ENCODE measurements around the gene TCF7.

GRCh38 chr5:134093351-134093750 is 21.1 kb upstream of the TCF7 start:
- TF ChIP-seq CTCF (IDR thresholded peaks at IDR 0.05; ENCODE audit: insufficient read depth, low read length): no peak
- no peak for TF ChIP-seq SPI1 (IDR thresholded peaks at IDR 0.05; ENCODE audit: borderline replicate concordance, low read depth)

Measured in HL-60 (cell line).